ENCODE measurements around the gene TTC24.

- TF ChIP-seq CTCF (IDR thresholded peaks at IDR 0.05; ENCODE audit: poor library complexity) (no peak), EZH2 (IDR thresholded peaks at IDR 0.05; ENCODE audit: borderline replicate concordance) (no peak), EZH2phosphoT487 (IDR thresholded peaks at IDR 0.05; ENCODE audit: low read depth, severe bottlenecking, unreplicated experiment) (no peak)
These were observed 10.0 kb downstream of the TTC24 start for GRCh38 chr1:156589546-156589945.

Measured in hepatocyte (in vitro differentiated cells).